Measurements from ENCODE around the gene KRTAP19-6.

DNA sequence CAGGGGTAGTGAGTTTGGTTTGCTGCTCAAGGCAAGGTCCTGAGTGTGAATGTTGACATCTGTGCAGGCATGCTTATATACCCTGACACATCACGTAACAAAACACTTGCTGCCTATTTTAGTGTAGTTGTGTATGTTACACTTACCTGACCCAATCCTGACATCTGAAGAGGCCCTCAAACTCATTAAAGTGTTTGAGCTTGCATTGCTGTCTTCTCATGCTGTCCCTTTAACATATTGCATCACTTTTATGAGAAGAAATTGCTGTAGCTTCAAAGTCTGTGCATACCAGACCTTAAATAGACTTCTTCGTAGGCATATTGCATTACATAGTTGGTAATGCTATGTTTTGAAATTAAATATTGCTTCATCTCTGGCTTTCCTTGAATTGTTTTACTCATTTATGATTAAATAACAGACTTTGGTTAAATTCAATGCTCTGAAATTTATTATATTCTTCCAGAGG, 49.7 kb downstream of the KRTAP19-6 start, which contains the start of gene KRTAP19-3:
- TF ChIP-seq SUZ12 (IDR thresholded peaks at IDR 0.05; ENCODE audit: extremely low read depth, insufficient read depth, insufficient read length) (no peak), ZNF274 (IDR thresholded peaks at IDR 0.05; ENCODE audit: low read depth, low read length) (no peak)

All from NT2/D1 (cell line).